Inflammatory macrophage (primary cell): Measurements from ENCODE around the gene RHBDL1.

Source experiments
- DNase-seq, 2 donors: peaks; one replicate each; pipeline ENCODE4 v3.0.0-alpha.2; 2020 to 2022

The RHBDL1 gene

GRCh38 chr16:721765-722540, 46.5 kb downstream of the RHBDL1 start:
- no peak for DNase-seq

GRCh38 chr16:722835-723633, 47.6 kb downstream of the RHBDL1 start:
- DNase-seq: no peak

GRCh38 chr16:723695-724094, 48.2 kb downstream of the RHBDL1 start:
- DNase-seq: no peak

GRCh38 chr16:724188-725040, 48.9 kb downstream of the RHBDL1 start:
- no peak for DNase-seq

- DNase-seq: no peak
Measured at GRCh38 chr16:725041-725376, 49.5 kb downstream of the RHBDL1 start.

- DNase-seq: no peak
Measured at GRCh38 chr16:725463-726187, 50.2 kb downstream of the RHBDL1 start.

- DNase-seq: no peak
Measured at GRCh38 chr16:726188-726437, 50.6 kb downstream of the RHBDL1 start.

GRCh38 chr16:726438-727290, 51.2 kb downstream of the RHBDL1 start, which contains the start of the genes CCDC78 and HAGHL:
Gene CCDC78 (minus strand): TSS chr16:726443. CDS start chr16:726367, 76 bp downstream.
Gene HAGHL (plus strand): TSS chr16:727106. CDS start chr16:727510, 404 bp downstream.
- DNase-seq: peak; percentile 45 to 73

- peak; percentile 37 to 69 for DNase-seq
Measured at GRCh38 chr16:727291-727977, 52.0 kb downstream of the RHBDL1 start.
